MCF 10A (cell line): ENCODE measurements around the gene INO80D. TPM values are rescaled to one million over a fixed set of nuclear protein-coding genes. Genes with fewer than 3 reads are reported as not detected.

Experiments
- BruUV-seq: library from RNA; stranded (reverse); fragments of 400-500 nt; replicated peaks from 2 replicates; lab custom pipeline; 2021; lab: Mats Ljungman, UMichigan
- CTCF ChIA-PET: fragments of 300-600 bp; sonication (Branson Sonifier 250); formaldehyde crosslinking; extraction: SDS; loops from one replicate; lab custom pipeline; 2021; ENCODE audit warnings: antibody characterized with exemption, inconsistent platforms; lab: Yijun Ruan, JAX
- POLR2A ChIA-PET: fragments of 300-600, 350-650 bp; sonication (Branson Sonifier 250); formaldehyde crosslinking; extraction: SDS; loops from one replicate; lab custom pipeline; 2020; ENCODE audit warnings: antibody characterized with exemption, inconsistent platforms; lab: Yijun Ruan, JAX
- DNase-seq: peaks from one replicate; pipeline ENCODE4 v3.0.0-alpha.2; 2018; ENCODE audit not compliant: unreplicated experiment
- H3K27ac Mint-ChIP-seq: one replicate; pipeline ENCODE4 v1.8.0; 2022; ENCODE audit warnings: mild to moderate bottlenecking, low read depth, mixed read lengths; ENCODE audit not compliant: unreplicated experiment
- H3K27me3 Mint-ChIP-seq: one replicate; pipeline ENCODE4 v1.8.0; 2022; ENCODE audit warnings: mixed read lengths; ENCODE audit not compliant: insufficient read depth, unreplicated experiment
- H3K36me3 Mint-ChIP-seq: one replicate; pipeline ENCODE4 v1.8.0; 2022; ENCODE audit warnings: mild to moderate bottlenecking, moderate library complexity, mixed read lengths; ENCODE audit not compliant: insufficient read depth, unreplicated experiment
- H3K4me1 Mint-ChIP-seq: one replicate; pipeline ENCODE4 v1.8.0; 2022; ENCODE audit warnings: mixed read lengths; ENCODE audit not compliant: insufficient read depth, unreplicated experiment
- H3K4me3 Mint-ChIP-seq: one replicate; pipeline ENCODE4 v1.8.0; 2022; ENCODE audit warnings: mild to moderate bottlenecking, moderate library complexity, mixed read lengths; ENCODE audit not compliant: unreplicated experiment
- H3K9me3 Mint-ChIP-seq: one replicate; pipeline ENCODE4 v1.8.0; 2022; ENCODE audit warnings: mixed read lengths; ENCODE audit not compliant: unreplicated experiment
- CTCF ChIP-seq: fragments of 200-600 bp; IDR thresholded peaks from one replicate; pipeline ENCODE4 v1.8.0; 2022; ENCODE audit warnings: antibody characterized with exemption, mild to moderate bottlenecking; ENCODE audit not compliant: unreplicated experiment
- intact Hi-C: fragments of 100-400 bp; cut with micrococcal nuclease; formaldehyde crosslinking; loops from 2 replicates; pipeline ENCODE4 v1.14.1; 2022
- total RNA-seq: library from RNA; stranded (reverse); gene quantifications from 2 replicates; pipeline ENCODE4 v1.2.3, GENCODE V29; 2022

Gene INO80D
- total RNA-seq, 1 experiment from 2014 or later, result 21.6 TPM

DNA sequence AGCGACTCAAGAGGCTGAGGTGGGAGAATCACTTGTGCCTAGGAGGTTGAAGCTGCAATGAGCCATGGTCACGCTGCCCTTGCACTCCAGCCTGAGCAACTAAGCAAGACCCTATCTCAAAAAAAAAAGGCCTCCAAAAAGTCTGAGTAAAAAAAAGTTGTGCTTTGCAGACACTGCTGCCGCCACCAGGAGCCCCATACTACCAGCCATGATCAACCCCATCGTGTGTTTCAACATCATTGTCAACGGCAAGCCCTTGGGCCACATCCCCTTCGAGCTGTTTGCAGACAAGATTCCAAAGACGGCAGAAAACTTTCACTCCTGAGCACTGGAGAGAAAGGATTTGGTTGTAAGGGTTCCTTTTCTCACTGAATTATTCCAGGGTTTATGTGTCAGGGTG lies 137.1 kb downstream of the INO80D start:
- DNase-seq, result no peak
- POLR2A ChIA-PET, result no interaction called here
- BruUV-seq, result no TSS peak
- intact Hi-C loops, result loop anchor here (1.0 to 5.0 kb wide), 6 partner anchors 47 to 1924 kb away; no protein-coding TSS in a partner anchor
- H3K36me3 Mint-ChIP-seq, result no peaks in the 10 kb centered on the region
- CTCF ChIA-PET, result interaction anchor here (0.5 to 5.5 kb wide), 42 partner anchors 9 to 1808 kb away, joined by 3 to 50 read pairs (median 4); no protein-coding TSS in a partner anchor
- H3K4me3 Mint-ChIP-seq, result no peak overlapping the region
- no peak overlapping the region for H3K27ac Mint-ChIP-seq
- TF ChIP-seq CTCF, result no peak
- no peaks in the 10 kb centered on the region for H3K27me3 Mint-ChIP-seq
- peaks cover 9% of the 10 kb centered on the region for H3K9me3 Mint-ChIP-seq
- H3K4me1 Mint-ChIP-seq, result peaks cover 14% of the 10 kb centered on the region

DNA sequence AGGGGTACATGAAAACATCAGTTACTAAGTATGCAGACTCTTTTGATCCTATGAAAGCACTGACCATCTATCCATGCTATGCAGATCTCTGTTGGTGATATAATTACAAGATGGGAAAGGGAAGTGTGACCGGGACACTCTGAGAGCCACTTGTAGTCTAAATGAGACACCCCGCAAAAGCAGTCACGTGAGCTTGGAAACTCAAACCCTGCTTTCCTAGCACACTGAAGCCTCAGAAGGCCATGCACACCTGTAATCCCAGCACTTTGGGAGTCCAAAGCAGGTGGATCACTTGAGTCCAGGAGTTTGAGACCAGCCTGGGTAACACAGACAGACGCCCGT lies 137.5 kb downstream of the INO80D start:
- intact Hi-C loops, result loop anchor here (1.0 to 5.0 kb wide), 6 partner anchors 46 to 1924 kb away; no protein-coding TSS in a partner anchor
- POLR2A ChIA-PET, result no interaction called here
- no peaks in the 10 kb centered on the region for H3K36me3 Mint-ChIP-seq
- no TSS peak for BruUV-seq
- H3K4me1 Mint-ChIP-seq, result peaks cover 14% of the 10 kb centered on the region
- peaks cover 9% of the 10 kb centered on the region for H3K9me3 Mint-ChIP-seq
- no peak for TF ChIP-seq CTCF
- H3K27ac Mint-ChIP-seq, result no peak overlapping the region
- no peak overlapping the region for H3K4me3 Mint-ChIP-seq
- no peak for DNase-seq
- H3K27me3 Mint-ChIP-seq, result no peaks in the 10 kb centered on the region
- CTCF ChIA-PET, result interaction anchor here (0.5 to 5.5 kb wide), 52 partner anchors 10 to 1924 kb away, joined by 3 to 50 read pairs (median 3); partner anchors contain the start of gene NRP2

- Mint-ChIP-seq H3K27ac (no peak overlapping the region), H3K27me3 (no peaks in the 10 kb centered on the region), H3K36me3 (no peaks in the 10 kb centered on the region), H3K4me1 (peaks cover 14% of the 10 kb centered on the region), H3K9me3 (peaks cover 9% of the 10 kb centered on the region), H3K4me3 (no peak overlapping the region)
- POLR2A ChIA-PET, result interaction anchor here (0.7 to 1.1 kb wide), 3 partner anchors 90 to 1925 kb away, joined by 3 to 4 read pairs (median 4); no protein-coding TSS in a partner anchor
- peak; percentile 79 for TF ChIP-seq CTCF
- intact Hi-C loops, result loop anchor here (1.0 to 5.0 kb wide), 6 partner anchors 46 to 1923 kb away; no protein-coding TSS in a partner anchor
- no TSS peak for BruUV-seq
- peak; percentile 62 for DNase-seq
- CTCF ChIA-PET, result interaction anchor here (0.5 to 5.5 kb wide), 66 partner anchors 10 to 1925 kb away, joined by 3 to 50 read pairs (median 3); partner anchors contain the start of gene NRP2
Observed at GRCh38 chr2:205947621-205948495, 138.1 kb downstream of the INO80D start.

DNA sequence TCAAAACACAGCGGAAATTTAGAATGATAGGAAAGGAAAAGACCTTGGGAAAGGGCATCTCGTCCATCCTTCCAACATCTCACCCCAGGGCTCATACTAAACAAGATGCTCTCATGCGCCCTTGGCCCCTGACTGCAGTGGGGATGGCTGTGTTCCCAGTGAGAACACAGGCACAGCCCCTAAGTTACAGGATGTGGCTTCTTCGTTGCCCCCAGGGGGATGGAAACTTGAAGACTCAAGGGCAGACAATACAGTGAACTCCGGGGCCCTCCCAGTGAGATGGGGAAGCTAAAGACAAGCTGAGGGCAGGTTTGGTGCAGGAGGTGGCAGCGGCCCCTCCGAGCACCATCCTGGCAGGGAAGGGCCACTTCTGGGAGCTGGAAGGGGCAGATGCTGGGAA lies 139.7 kb downstream of the INO80D start:
- no peak overlapping the region for H3K4me3 Mint-ChIP-seq
- H3K9me3 Mint-ChIP-seq, result no peaks in the 10 kb centered on the region
- no peaks in the 10 kb centered on the region for H3K27me3 Mint-ChIP-seq
- no peaks in the 10 kb centered on the region for H3K36me3 Mint-ChIP-seq
- ChIA-PET CTCF (interaction anchor here (0.7 to 5.5 kb wide), 4 partner anchors 12 to 1919 kb away, joined by 3 to 48 read pairs (median 4); no protein-coding TSS in a partner anchor), POLR2A (no interaction called here)
- BruUV-seq, result no TSS peak
- H3K27ac Mint-ChIP-seq, result no peak overlapping the region
- peaks cover 14% of the 10 kb centered on the region for H3K4me1 Mint-ChIP-seq
- TF ChIP-seq CTCF, result no peak
- DNase-seq, result no peak
- intact Hi-C loops, result loop anchor here (5.0 kb wide), 2 partner anchors 44 to 59 kb away; no protein-coding TSS in a partner anchor
